ENCODE data around the gene CMIP. TPM values are rescaled to one million over a fixed set of nuclear protein-coding genes. Genes with fewer than 3 reads are reported as not detected.

Gene CMIP
- polyA plus RNA-seq, 1 of the 3 experiments (the other 2 are of a cell fraction) = 5.4 TPM

- no peak for TF ChIP-seq USF2 (IDR thresholded peaks at IDR 0.05; ENCODE audit: borderline replicate concordance, low read depth, low read length)
- no peak for TF ChIP-seq ELF1 (IDR thresholded peaks at IDR 0.05)
Measured at GRCh38 chr16:81497690-81498089, 53.1 kb downstream of the CMIP start (continued).

- WGBS (ENCODE audit: low lambda C conversion rate) = 74% methylated on average over 11 of the region's 11 CpGs
- Histone ChIP-seq H3F3A (replicated peaks; ENCODE audit: insufficient read depth) (peaks cover 3% of the 10 kb centered on the region), H3K79me2 (ENCODE audit: insufficient read depth) (peaks cover 12% of the 10 kb centered on the region; the same call in 1 of the 2 replicates), H3K9ac (no peak overlapping the region), H2AFZ (ENCODE audit: low read depth) (no peak overlapping the region), H3K36me3 (replicated peaks in 1 of 2; ENCODE audit: control insufficient read depth in 1 of 2, insufficient read depth in 2 of 2, low read length in 1 of 2) (peaks cover 0 to 3% of the 10 kb centered on the region in 2 experiments), H3K9me3 (no peaks in the 10 kb centered on the region), H3K27me3 (ENCODE audit: insufficient read depth) (no peaks in the 10 kb centered on the region), H3K9me2 (no peaks in the 10 kb centered on the region), H4K20me1 (ENCODE audit: insufficient read depth) (peaks cover 11% of the 10 kb centered on the region; the same call in 1 of the 2 replicates), H3K27ac (ENCODE audit: low read depth in 2 of 2, low read length in 1 of 2) (no peak overlapping the region), H3K4me2 (no peak overlapping the region), H3K4me1 (ENCODE audit: control insufficient read depth in 1 of 2, insufficient read depth in 2 of 2, low read depth in 1 of 2, low read length in 1 of 2) (peaks cover 7 to 49% of the 10 kb centered on the region in 2 experiments), H3K4me3 (ENCODE audit: low read depth in 2 of 2, low read length in 1 of 2) (no peak overlapping the region)
- DNase-seq = no peak
- TF ChIP-seq FOSL2 (IDR thresholded peaks at IDR 0.05; ENCODE audit: borderline replicate concordance, low read depth) = no peak
- TF ChIP-seq ELF1 (IDR thresholded peaks at IDR 0.05) = no peak
- no peak for TF ChIP-seq MAX (IDR thresholded peaks at IDR 0.05; ENCODE audit: low read depth)
- no peak for TF ChIP-seq SIN3A (IDR thresholded peaks at IDR 0.05; ENCODE audit: borderline replicate concordance, low read depth, low read length)
- TF ChIP-seq REST (IDR thresholded peaks at IDR 0.05; ENCODE audit: low read depth, low read length) = no peak
- no peak for TF ChIP-seq USF1 (IDR thresholded peaks at IDR 0.05; ENCODE audit: borderline replicate concordance, low read depth)
- TF ChIP-seq IRF3 (IDR thresholded peaks at IDR 0.05; ENCODE audit: low read depth, low read length) = no peak
- TF ChIP-seq FOXJ3 (CRISPR knock-in tag; IDR thresholded peaks at IDR 0.05) = no peak
- TF ChIP-seq POLR2AphosphoS5 (IDR thresholded peaks at IDR 0.05; ENCODE audit: low read depth, low read length) = no peak
- TF ChIP-seq EZH2phosphoT487 (IDR thresholded peaks at IDR 0.05; ENCODE audit: borderline replicate concordance, low read depth) = no peak
- no peak for TF ChIP-seq USF2 (IDR thresholded peaks at IDR 0.05; ENCODE audit: borderline replicate concordance, low read depth, low read length)
- TF ChIP-seq GABPA (IDR thresholded peaks at IDR 0.05; ENCODE audit: low read depth) = no peak
- no peak for TF ChIP-seq RFX5 (IDR thresholded peaks at IDR 0.05; ENCODE audit: low read length)
- no peak for TF ChIP-seq RXRA (IDR thresholded peaks at IDR 0.05; ENCODE audit: borderline replicate concordance, low read depth)
- POLR2A ChIA-PET = interaction anchor here (1.1 kb wide), 2 partner anchors 18 to 19 kb away, joined by 3 read pairs; no protein-coding TSS in a partner anchor
- CTCF ChIA-PET = interaction anchor here (1.1 kb wide), 1 partner anchor 15 kb away, joined by 3 read pairs; no protein-coding TSS in a partner anchor
Measured at GRCh38 chr16:81498351-81498750, 53.7 kb downstream of the CMIP start.

Measured in SK-N-SH (cell line).